ENCODE measurements around the gene EFCAB12. TPM values are rescaled to one million over a fixed set of nuclear protein-coding genes. Genes with fewer than 3 reads are reported as not detected.

The EFCAB12 gene
- total and polyA plus RNA-seq, 10 of the 15 experiments (the other 5 are each of a cell fraction or from before 2014, with no cell fraction given), result 0.02 to 0.85 (median 0.33) TPM

GRCh38 chr3:129369711-129370110 is 58.7 kb downstream of the EFCAB12 start:
- Histone ChIP-seq H3K79me2 (ENCODE audit: control insufficient read depth, insufficient read depth, low read length) (no peaks in the 10 kb centered on the region), H3K27ac (ENCODE audit: control insufficient read depth, insufficient read depth) (no peak overlapping the region), H2AFZ (ENCODE audit: control insufficient read depth, low read depth, low read length) (no peak overlapping the region), H3K36me3 (ENCODE audit: control insufficient read depth in 2 of 2, insufficient read depth in 2 of 2, low read length in 1 of 2) (no peaks in the 10 kb centered on the region), H3K9ac (ENCODE audit: control insufficient read depth, insufficient read depth, low read length) (no peak overlapping the region), H3K4me2 (ENCODE audit: control insufficient read depth, insufficient read depth) (no peak overlapping the region), H4K20me1 (ENCODE audit: control insufficient read depth, insufficient read depth) (no peaks in the 10 kb centered on the region), H3K27me3 (replicated peaks in 1 of 2; ENCODE audit: control insufficient read depth in 2 of 2, insufficient read depth in 2 of 2, low read length in 1 of 2) (no peaks in the 10 kb centered on the region), H3K4me3 (no peak overlapping the region), H3K9me3 (replicated peaks; ENCODE audit: control insufficient read depth, insufficient read depth, low read length) (no peaks in the 10 kb centered on the region), H3K4me1 (ENCODE audit: control insufficient read depth, insufficient read depth, low read length) (no peaks in the 10 kb centered on the region)
- SMC1A ChIA-PET (ENCODE audit: uncharacterized antibody, unreplicated experiment), result no interaction called here
- POLR2A ChIA-PET, result no interaction called here
- BruUV-seq (replicated peaks), result no TSS peak
- RAD21 ChIA-PET (ENCODE audit: unreplicated experiment), result no interaction called here
- CTCF ChIA-PET, result no interaction called here
- in situ Hi-C loops (cut with MboI) (no loop called here), intact Hi-C loops (cut with micrococcal nuclease; ENCODE audit: unreplicated experiment) (no loop called here)
- FAIRE-seq, result no peak
- no peak for TF ChIP-seq YY1 (IDR thresholded peaks at IDR 0.05; ENCODE audit: low read depth, low read length)
- no peak for TF ChIP-seq CREM (IDR thresholded peaks at IDR 0.05; ENCODE audit: low read depth)
- TF ChIP-seq SIX5 (IDR thresholded peaks at IDR 0.05; ENCODE audit: low read depth, low read length, severe bottlenecking), result no peak
- TF ChIP-seq EGR1 (IDR thresholded peaks at IDR 0.05; ENCODE audit: borderline replicate concordance in 1 of 2, low read depth in 2 of 2, low read length in 2 of 2), result no peak
- no peak for TF ChIP-seq BCL11A (IDR thresholded peaks at IDR 0.05; ENCODE audit: low read depth, low read length)
- TF ChIP-seq SMAD1 (IDR thresholded peaks at IDR 0.05; ENCODE audit: low read depth, partially characterized antibody), result no peak
- no peak for TF ChIP-seq KDM1A (IDR thresholded peaks at IDR 0.05; ENCODE audit: borderline replicate concordance)
- no peak for TF ChIP-seq IRF5 (IDR thresholded peaks at IDR 0.05; ENCODE audit: borderline replicate concordance)
- TF ChIP-seq, protein P1, sequence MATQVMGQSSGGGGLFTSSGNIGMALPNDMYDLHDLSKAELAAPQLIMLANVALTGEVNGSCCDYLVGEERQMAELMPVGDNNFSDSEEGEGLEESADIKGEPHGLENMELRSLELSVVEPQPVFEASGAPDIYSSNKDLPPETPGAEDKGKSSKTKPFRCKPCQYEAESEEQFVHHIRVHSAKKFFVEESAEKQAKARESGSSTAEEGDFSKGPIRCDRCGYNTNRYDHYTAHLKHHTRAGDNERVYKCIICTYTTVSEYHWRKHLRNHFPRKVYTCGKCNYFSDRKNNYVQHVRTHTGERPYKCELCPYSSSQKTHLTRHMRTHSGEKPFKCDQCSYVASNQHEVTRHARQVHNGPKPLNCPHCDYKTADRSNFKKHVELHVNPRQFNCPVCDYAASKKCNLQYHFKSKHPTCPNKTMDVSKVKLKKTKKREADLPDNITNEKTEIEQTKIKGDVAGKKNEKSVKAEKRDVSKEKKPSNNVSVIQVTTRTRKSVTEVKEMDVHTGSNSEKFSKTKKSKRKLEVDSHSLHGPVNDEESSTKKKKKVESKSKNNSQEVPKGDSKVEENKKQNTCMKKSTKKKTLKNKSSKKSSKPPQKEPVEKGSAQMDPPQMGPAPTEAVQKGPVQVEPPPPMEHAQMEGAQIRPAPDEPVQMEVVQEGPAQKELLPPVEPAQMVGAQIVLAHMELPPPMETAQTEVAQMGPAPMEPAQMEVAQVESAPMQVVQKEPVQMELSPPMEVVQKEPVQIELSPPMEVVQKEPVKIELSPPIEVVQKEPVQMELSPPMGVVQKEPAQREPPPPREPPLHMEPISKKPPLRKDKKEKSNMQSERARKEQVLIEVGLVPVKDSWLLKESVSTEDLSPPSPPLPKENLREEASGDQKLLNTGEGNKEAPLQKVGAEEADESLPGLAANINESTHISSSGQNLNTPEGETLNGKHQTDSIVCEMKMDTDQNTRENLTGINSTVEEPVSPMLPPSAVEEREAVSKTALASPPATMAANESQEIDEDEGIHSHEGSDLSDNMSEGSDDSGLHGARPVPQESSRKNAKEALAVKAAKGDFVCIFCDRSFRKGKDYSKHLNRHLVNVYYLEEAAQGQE (IDR thresholded peaks at IDR 0.05; ENCODE audit: low read depth, low read length), result no peak
- no peak for DNase-seq (ENCODE audit: low read depth, low spot score)
- 69% methylated on average over 5 of the region's 5 CpGs for WGBS (ENCODE audit: insufficient coverage, insufficient replicate concordance, low lambda C conversion rate, missing lambda C conversion rate)
- no peak for ATAC-seq

All from GM12878 (cell line).